ENCODE results near the gene TMEM44.

- no peak for TF ChIP-seq CTCF (IDR thresholded peaks at IDR 0.05 in 2 of 3, conservative IDR thresholded peaks at IDR 0.05 in 1 of 3; ENCODE audit: insufficient read depth in 2 of 3, low read depth in 1 of 3, low read length in 3 of 3)
- TF ChIP-seq TAF1 (IDR thresholded peaks at IDR 0.05; ENCODE audit: control insufficient read depth, extremely low read depth, insufficient read depth, low read length, severe bottlenecking), result no peak
- no peak for TF ChIP-seq ETV1 (tag; conservative IDR thresholded peaks at IDR 0.05; ENCODE audit: low read depth)
- no peak for TF ChIP-seq ATF4 (CRISPR knock-in tag; IDR thresholded peaks at IDR 0.05)
- TF ChIP-seq POLR2A (conservative IDR thresholded peaks at IDR 0.05), result no peak
- TF ChIP-seq GABPB1 (CRISPR knock-in tag; IDR thresholded peaks at IDR 0.05), result no peak
- no peak for TF ChIP-seq MAX (CRISPR knock-in tag; IDR thresholded peaks at IDR 0.05)
- TF ChIP-seq ZNF561 (CRISPR knock-in tag; conservative IDR thresholded peaks at IDR 0.05), result no peak
- no peak for TF ChIP-seq ZNF174 (CRISPR knock-in tag; IDR thresholded peaks at IDR 0.05)
- no peak for TF ChIP-seq RAD21 (CRISPR knock-in tag; conservative IDR thresholded peaks at IDR 0.05 in 1 of 2, IDR thresholded peaks at IDR 0.05 in 1 of 2)
These were observed 41.9 kb upstream of the TMEM44 start for GRCh38 chr3:194675081-194675640.
